ENCODE results near the gene RHPN2. TPM values are rescaled to one million over a fixed set of nuclear protein-coding genes. Genes with fewer than 3 reads are reported as not detected.

Gene RHPN2
- polyA plus RNA-seq (2013, experiment 1 of 4), result 18.3 TPM
- polyA plus RNA-seq (2013, experiment 2 of 4), result 19.9 TPM
- polyA plus RNA-seq (2013, experiment 3 of 4), result 16.1 TPM
- 16.9 TPM for polyA plus RNA-seq (2013, experiment 4 of 4)

GRCh38 chr19:33064792-33065550 is at the start of gene RHPN2:
Gene RHPN2, minus strand, starts transcription at chr19:33064888. Its CDS starts 36 bp downstream, at chr19:33064852.
- no peaks in the 10 kb centered on the region for H3K9me3 ChIP-seq (ENCODE audit: control insufficient read depth, low read length)
- 5 to 6% methylated on average over 85 to 86 of the region's 86 CpGs for WGBS, 2 experiments
- H3K4me3 ChIP-seq (ENCODE audit: insufficient read depth, low read depth, low read length), result peak within 1 kb of the TSS; percentile 65
- peaks cover 10% of the 10 kb centered on the region for H3K4me1 ChIP-seq (ENCODE audit: control insufficient read depth, insufficient read depth, low read length)
- H3K36me3 ChIP-seq (ENCODE audit: control insufficient read depth, insufficient read depth, low read length), result no peaks in the 10 kb centered on the region
- H3K27me3 ChIP-seq (ENCODE audit: control insufficient read depth, insufficient read depth, low read length, poor library complexity, severe bottlenecking), result peaks cover 15% of the 10 kb centered on the region
- no peak within 1 kb of the TSS for H3K27ac ChIP-seq (ENCODE audit: insufficient read depth, low read depth, low read length, poor library complexity, severe bottlenecking)

- H3K27ac ChIP-seq (ENCODE audit: insufficient read depth, low read depth, low read length, poor library complexity, severe bottlenecking), result no peak overlapping the region
- WGBS, 2 experiments, result 94 to 95% methylated on average over 4 of the region's 4 CpGs
- H3K36me3 ChIP-seq (ENCODE audit: control insufficient read depth, insufficient read depth, low read length), result peaks cover 24% of the 10 kb centered on the region
- H3K4me1 ChIP-seq (ENCODE audit: control insufficient read depth, insufficient read depth, low read length), result no peaks in the 10 kb centered on the region
- no peak overlapping the region for H3K4me3 ChIP-seq (ENCODE audit: insufficient read depth, low read depth, low read length)
- no peaks in the 10 kb centered on the region for H3K9me3 ChIP-seq (ENCODE audit: control insufficient read depth, low read length)
- no peaks in the 10 kb centered on the region for H3K27me3 ChIP-seq (ENCODE audit: control insufficient read depth, insufficient read depth, low read length, poor library complexity, severe bottlenecking)
These were observed 49.6 kb upstream of the RHPN2 start for GRCh38 chr19:33114312-33114711.

- H3K27ac ChIP-seq (ENCODE audit: insufficient read depth, low read depth, low read length, poor library complexity, severe bottlenecking), result no peak overlapping the region
- H3K4me3 ChIP-seq (ENCODE audit: insufficient read depth, low read depth, low read length), result no peak overlapping the region
- WGBS, 2 experiments, result 97 to 98% methylated on average over 11 of the region's 11 CpGs
- peaks cover 30% of the 10 kb centered on the region for H3K36me3 ChIP-seq (ENCODE audit: control insufficient read depth, insufficient read depth, low read length)
- no peaks in the 10 kb centered on the region for H3K4me1 ChIP-seq (ENCODE audit: control insufficient read depth, insufficient read depth, low read length)
- H3K9me3 ChIP-seq (ENCODE audit: control insufficient read depth, low read length), result no peaks in the 10 kb centered on the region
- no peaks in the 10 kb centered on the region for H3K27me3 ChIP-seq (ENCODE audit: control insufficient read depth, insufficient read depth, low read length, poor library complexity, severe bottlenecking)
These were observed 46.9 kb upstream of the RHPN2 start for GRCh38 chr19:33111587-33111986.

- Histone ChIP-seq H3K27ac (ENCODE audit: insufficient read depth, low read depth, low read length, poor library complexity, severe bottlenecking) (no peak overlapping the region), H3K4me3 (ENCODE audit: insufficient read depth, low read depth, low read length) (no peak overlapping the region), H3K27me3 (ENCODE audit: control insufficient read depth, insufficient read depth, low read length, poor library complexity, severe bottlenecking) (no peaks in the 10 kb centered on the region), H3K36me3 (ENCODE audit: control insufficient read depth, insufficient read depth, low read length) (peaks cover 25% of the 10 kb centered on the region), H3K4me1 (ENCODE audit: control insufficient read depth, insufficient read depth, low read length) (no peaks in the 10 kb centered on the region), H3K9me3 (ENCODE audit: control insufficient read depth, low read length) (no peaks in the 10 kb centered on the region)
- WGBS, 2 experiments, result 92 to 94% methylated on average over 8 of the region's 9 CpGs
These were observed 45.6 kb upstream of the RHPN2 start for GRCh38 chr19:33110137-33110910.

- no peak overlapping the region for H3K4me3 ChIP-seq (ENCODE audit: insufficient read depth, low read depth, low read length)
- H3K27me3 ChIP-seq (ENCODE audit: control insufficient read depth, insufficient read depth, low read length, poor library complexity, severe bottlenecking), result no peaks in the 10 kb centered on the region
- peaks cover 13% of the 10 kb centered on the region for H3K36me3 ChIP-seq (ENCODE audit: control insufficient read depth, insufficient read depth, low read length)
- H3K9me3 ChIP-seq (ENCODE audit: control insufficient read depth, low read length), result no peaks in the 10 kb centered on the region
- WGBS, 2 experiments, result 93 to 94% methylated on average over 10 of the region's 10 CpGs
- no peak overlapping the region for H3K27ac ChIP-seq (ENCODE audit: insufficient read depth, low read depth, low read length, poor library complexity, severe bottlenecking)
- no peaks in the 10 kb centered on the region for H3K4me1 ChIP-seq (ENCODE audit: control insufficient read depth, insufficient read depth, low read length)
These were observed 43.5 kb upstream of the RHPN2 start for GRCh38 chr19:33108161-33108560.

- no peaks in the 10 kb centered on the region for H3K27me3 ChIP-seq (ENCODE audit: control insufficient read depth, insufficient read depth, low read length, poor library complexity, severe bottlenecking)
- no peaks in the 10 kb centered on the region for H3K9me3 ChIP-seq (ENCODE audit: control insufficient read depth, low read length)
- no peaks in the 10 kb centered on the region for H3K4me1 ChIP-seq (ENCODE audit: control insufficient read depth, insufficient read depth, low read length)
- H3K4me3 ChIP-seq (ENCODE audit: insufficient read depth, low read depth, low read length), result no peak overlapping the region
- 92 to 94% methylated on average over 6 of the region's 6 CpGs for WGBS, 2 experiments
- H3K36me3 ChIP-seq (ENCODE audit: control insufficient read depth, insufficient read depth, low read length), result peaks cover 8% of the 10 kb centered on the region
- H3K27ac ChIP-seq (ENCODE audit: insufficient read depth, low read depth, low read length, poor library complexity, severe bottlenecking), result no peak overlapping the region
These were observed 38.2 kb upstream of the RHPN2 start for GRCh38 chr19:33102893-33103292.

GRCh38 chr19:33100894-33101644 is 36.4 kb upstream of the RHPN2 start:
- no peak overlapping the region for H3K27ac ChIP-seq (ENCODE audit: insufficient read depth, low read depth, low read length, poor library complexity, severe bottlenecking)

GRCh38 chr19:33098055-33098534 is 33.4 kb upstream of the RHPN2 start:
- H3K4me3 ChIP-seq (ENCODE audit: insufficient read depth, low read depth, low read length), result no peak overlapping the region
- H3K36me3 ChIP-seq (ENCODE audit: control insufficient read depth, insufficient read depth, low read length), result peaks cover 16% of the 10 kb centered on the region
- no peaks in the 10 kb centered on the region for H3K9me3 ChIP-seq (ENCODE audit: control insufficient read depth, low read length)
- H3K27ac ChIP-seq (ENCODE audit: insufficient read depth, low read depth, low read length, poor library complexity, severe bottlenecking), result no peak overlapping the region
- H3K27me3 ChIP-seq (ENCODE audit: control insufficient read depth, insufficient read depth, low read length, poor library complexity, severe bottlenecking), result no peaks in the 10 kb centered on the region
- WGBS, 2 experiments, result 95 to 96% methylated on average over 4 of the region's 4 CpGs
- H3K4me1 ChIP-seq (ENCODE audit: control insufficient read depth, insufficient read depth, low read length), result no peaks in the 10 kb centered on the region

More at GRCh38 chr19:33100894-33101644, 36.4 kb upstream of the RHPN2 start:
- Histone ChIP-seq H3K4me3 (ENCODE audit: insufficient read depth, low read depth, low read length) (no peak overlapping the region), H3K27me3 (ENCODE audit: control insufficient read depth, insufficient read depth, low read length, poor library complexity, severe bottlenecking) (no peaks in the 10 kb centered on the region), H3K9me3 (ENCODE audit: control insufficient read depth, low read length) (no peaks in the 10 kb centered on the region), H3K36me3 (ENCODE audit: control insufficient read depth, insufficient read depth, low read length) (peaks cover 14% of the 10 kb centered on the region), H3K4me1 (ENCODE audit: control insufficient read depth, insufficient read depth, low read length) (no peaks in the 10 kb centered on the region)
- WGBS, 2 experiments, result 94 to 97% methylated on average over 8 to 10 of the region's 10 CpGs

- no peak overlapping the region for H3K27ac ChIP-seq (ENCODE audit: insufficient read depth, low read depth, low read length, poor library complexity, severe bottlenecking)
- no peak overlapping the region for H3K4me3 ChIP-seq (ENCODE audit: insufficient read depth, low read depth, low read length)
- no peaks in the 10 kb centered on the region for H3K27me3 ChIP-seq (ENCODE audit: control insufficient read depth, insufficient read depth, low read length, poor library complexity, severe bottlenecking)
- no peaks in the 10 kb centered on the region for H3K4me1 ChIP-seq (ENCODE audit: control insufficient read depth, insufficient read depth, low read length)
- peaks cover 16% of the 10 kb centered on the region for H3K36me3 ChIP-seq (ENCODE audit: control insufficient read depth, insufficient read depth, low read length)
- WGBS, 2 experiments, result 95 to 96% methylated on average over 4 of the region's 4 CpGs
- H3K9me3 ChIP-seq (ENCODE audit: control insufficient read depth, low read length), result no peaks in the 10 kb centered on the region
These were observed 31.3 kb upstream of the RHPN2 start for GRCh38 chr19:33096005-33096404.

Measured in ectodermal cell (in vitro differentiated cells).